Adipose tissue (tissue), 3 donors: ENCODE measurements around the gene CPED1. TPM values are rescaled to one million over a fixed set of nuclear protein-coding genes. Genes with fewer than 3 reads are reported as not detected.
"Not testable (repeated sequence)": the region's sequence is repeated elsewhere in the genome, so short reads cannot be mapped to it uniquely, and the experiment has no call there.

Experiments
- H3K27ac ChIP-seq: one replicate; pipeline ENCODE4 v1.5.1; 2013; ENCODE audit warnings: low read depth, low read length
- WGBS, 3 donors: extraction: QIAGEN DNeasy Blood & Tissue Kit; methylation state at CpG; one replicate each; pipeline ENCODE4 v1.1.7; 2013; 5-methylcytosine and 5-hydroxymethylcytosine counted together
- polyA plus RNA-seq, 3 donors: library from polyadenylated mRNA; stranded (reverse); fragments of 200-250 nt; gene quantifications; one replicate each; pipeline ENCODE4 v1.2.3, GENCODE V29; 2013
- donor health status: healthy with polysubstance abuse.
- donor health status: Bipolar disorder and iron deficiency.
- donor health status: healthy.

CPED1 gene
- polyA plus RNA-seq, 3 donors, result 0.92 to 15.1 (median 13.9) TPM

- 79 to 88% (median 81%) methylated on average over 2 of the region's 2 CpGs for WGBS, 3 donors
- no peak overlapping the region for H3K27ac ChIP-seq
These were observed 310.3 kb downstream of the CPED1 start for GRCh38 chr7:121298831-121299239.

- no peak overlapping the region for H3K27ac ChIP-seq
- 83 to 90% (median 88%) methylated on average over 2 of the region's 2 CpGs for WGBS, 3 donors
These were observed 312.3 kb downstream of the CPED1 start for GRCh38 chr7:121300685-121301420.

GRCh38 chr7:121301446-121302213 is 313.1 kb downstream of the CPED1 start:
- no peak overlapping the region for H3K27ac ChIP-seq
- WGBS, 3 donors, result 75 to 79% (median 76%) methylated on average over 9 of the region's 9 CpGs

GRCh38 chr7:121302214-121302745 is 313.8 kb downstream of the CPED1 start:
- 87 to 93% (median 91%) methylated on average over 8 of the region's 8 CpGs for WGBS, 3 donors

GRCh38 chr7:121303422-121304101 is 315.1 kb downstream of the CPED1 start:
- no peak overlapping the region for H3K27ac ChIP-seq
- 91 to 93% (median 92%) methylated on average over 6 of the region's 6 CpGs for WGBS, 3 donors

More at GRCh38 chr7:121302214-121302745, 313.8 kb downstream of the CPED1 start:
- H3K27ac ChIP-seq, result no peak overlapping the region

GRCh38 chr7:121304102-121304658 is 315.7 kb downstream of the CPED1 start:
- H3K27ac ChIP-seq, result no peak overlapping the region
- 93 to 96% (median 94%) methylated on average over 1 of the region's 1 CpG for WGBS, 3 donors

- H3K27ac ChIP-seq, result no peak overlapping the region
- 60 to 87% (median 69%) methylated on average over 3 of the region's 3 CpGs for WGBS, 3 donors
These were observed 316.6 kb downstream of the CPED1 start for GRCh38 chr7:121305109-121305508.

GRCh38 chr7:121306565-121306964 is 318.1 kb downstream of the CPED1 start:
- H3K27ac ChIP-seq, result no peak overlapping the region
- 46 to 62% (median 54%) methylated on average over 3 of the region's 3 CpGs for WGBS, 3 donors

- H3K27ac ChIP-seq, result no peak overlapping the region
- 66 to 71% (median 67%) methylated on average over 4 of the region's 4 CpGs for WGBS, 3 donors
These were observed 318.6 kb downstream of the CPED1 start for GRCh38 chr7:121307021-121307574.

GRCh38 chr7:121313220-121313792 is 324.8 kb downstream of the CPED1 start:
- no peak overlapping the region for H3K27ac ChIP-seq
- 50 to 64% (median 55%) methylated on average over 3 of the region's 3 CpGs for WGBS, 3 donors

GRCh38 chr7:121313793-121314676 is 325.5 kb downstream of the CPED1 start:
- H3K27ac ChIP-seq, result no peak overlapping the region
- WGBS, 3 donors, result 20 to 53% (median 52%) methylated on average over 9 of the region's 9 CpGs

- 89 to 93% (median 91%) methylated on average over 2 of the region's 3 CpGs for WGBS, 3 donors
These were observed 326.7 kb downstream of the CPED1 start for GRCh38 chr7:121315170-121315569.

GRCh38 chr7:121322460-121322859 is 333.9 kb downstream of the CPED1 start:
- H3K27ac ChIP-seq, result no peak overlapping the region
- WGBS, 3 donors, result 48 to 71% (median 65%) methylated on average over 3 of the region's 3 CpGs

More at GRCh38 chr7:121315170-121315569, 326.7 kb downstream of the CPED1 start:
- H3K27ac ChIP-seq, result not testable (repeated sequence)

GRCh38 chr7:121323515-121324302 is 335.2 kb downstream of the CPED1 start:
- no peak overlapping the region for H3K27ac ChIP-seq
- WGBS, 3 donors, result 46 to 72% (median 64%) methylated on average over 5 of the region's 5 CpGs

- WGBS, 3 donors, result 76 to 86% (median 80%) methylated on average over 5 of the region's 5 CpGs
- no peak overlapping the region for H3K27ac ChIP-seq
These were observed 339.2 kb downstream of the CPED1 start for GRCh38 chr7:121327671-121328070.

- WGBS, 3 donors, result 18 to 26% (median 21%) methylated on average over 26 to 27 of the region's 27 CpGs
- no peak within 1 kb of the TSS for H3K27ac ChIP-seq
These were observed 340.1 kb downstream of the CPED1 start, which contains the start of gene WNT16 for GRCh38 chr7:121328508-121329190. WNT16 (plus strand) TSS chr7:121329000; CDS start chr7:121329293, 293 bp downstream.
